K562 (cell line): ENCODE results near the gene MAP4. TPM values are rescaled to one million over a fixed set of nuclear protein-coding genes. Genes with fewer than 3 reads are reported as not detected.

Source experiments
- ARID1B ChIP-seq: fragments of 450-650 bp; IDR thresholded peaks from 2 replicates; pipeline ENCODE4 v1.6.1; 2016; ENCODE audit warnings: antibody characterized with exemption, mild to moderate bottlenecking, inconsistent platforms
- EP300 ChIP-seq: IDR thresholded peaks from 2 replicates; pipeline ENCODE4 v1.6.1; 2012; ENCODE audit warnings: low read length, improper control_type of control experiment
- GATAD2A ChIP-seq: fragments of 450-650 bp; IDR thresholded peaks from 2 replicates; pipeline ENCODE4 v1.6.1; 2017
- MAZ ChIP-seq, 2 experiments: fragments of 450-650 bp in 1 of 2; sonication (generic) in 1 of 2; formaldehyde crosslinking; IDR thresholded peaks in 1 of 2; conservative IDR thresholded peaks in 1 of 2; 2 replicates each; pipeline versions ENCODE4 v1.4.0 to v1.5.0; 2020; ENCODE audit warnings: mild to moderate bottlenecking in 1 of 2, missing genetic modification reagents in 1 of 2
- MEF2D ChIP-seq: conservative IDR thresholded peaks from 2 replicates; pipeline ENCODE4 v1.6.1; 2016; ENCODE audit warnings: low read depth, missing genetic modification characterization, missing compliant biosample characterization
- MEIS2 ChIP-seq: fragments of 450-650 bp; IDR thresholded peaks from 2 replicates; pipeline ENCODE4 v1.6.1; 2014; ENCODE audit warnings: mild to moderate bottlenecking; ENCODE audit not compliant: partially characterized antibody
- NR3C1 ChIP-seq: sonication (generic); formaldehyde crosslinking; IDR thresholded peaks from 2 replicates; pipeline ENCODE4 v1.8.1; 2022; ENCODE audit warnings: missing genetic modification reagents
- POU5F1 ChIP-seq: fragments of 150-350 bp; IDR thresholded peaks from 2 replicates; pipeline ENCODE4 v1.6.1; 2014; ENCODE audit warnings: borderline replicate concordance, low read length, low read depth, mild to moderate bottlenecking; ENCODE audit not compliant: partially characterized antibody
- RBBP5 ChIP-seq: fragments of 200-600 bp; sonication (generic); IDR thresholded peaks from 2 replicates; pipeline ENCODE4 v1.6.1; 2012; ENCODE audit warnings: borderline replicate concordance, mild to moderate bottlenecking, low read length, control low read depth, inconsistent platforms; ENCODE audit not compliant: insufficient read depth, poor library complexity, severe bottlenecking
- RUNX1 ChIP-seq: sonication (generic); IDR thresholded peaks from 2 replicates; pipeline ENCODE4 v1.6.1; 2016; ENCODE audit warnings: antibody characterized with exemption, low read depth
- SMARCA5 ChIP-seq: fragments of 450-650 bp; IDR thresholded peaks from 2 replicates; pipeline ENCODE4 v1.6.1; 2016
- SUPT5H ChIP-seq: fragments of 450-650 bp; IDR thresholded peaks from 2 replicates; pipeline ENCODE4 v1.6.1; 2016
- TCFL5 ChIP-seq: fragments of 250-450 bp; sonication (Bioruptor Pico); conservative IDR thresholded peaks from 2 replicates; pipeline ENCODE4 v1.6.1; 2021; ENCODE audit warnings: mild to moderate bottlenecking, moderate library complexity, matching md5 sums
- ZKSCAN3 ChIP-seq: fragments of 250-450 bp; sonication (Bioruptor Pico); IDR thresholded peaks from 2 replicates; pipeline ENCODE4 v1.4.0; 2020
- polyA plus RNA-seq, 8 experiments: library from polyadenylated mRNA; depleted of rRNA in 4 of 8; stranded (reverse) in 5 of 8; unstranded in 3 of 8; fragments of >200 nt; fragmentation: Nextera tagmentation in 2 of 8; fragmentation: Illumina TruSeq in 1 of 8; extraction: Ambion mirVana in 2 of 8; extraction: Trizol in 1 of 8; gene quantifications; 2 replicates each; pipeline versions ENCODE4 v1.2.1 to v1.2.3, GENCODE V29; 2011 to 2014; ENCODE audit warnings: inconsistent platforms in 1 of 8, missing spikeins in 1 of 8
- total RNA-seq, 7 experiments: library from RNA; depleted of rRNA in 6 of 7; stranded (reverse); fragments of >200 nt in 6 of 7; fragmentation: Illumina TruSeq in 2 of 7; extraction: Trizol in 2 of 7; gene quantifications; 2 replicates each; pipeline versions ENCODE4 v1.2.1 to v1.2.3, GENCODE V29; 2011 to 2021; ENCODE audit warnings: low replicate concordance in 1 of 7
- TF ChIP-seq, protein P1 (sequence below): IDR thresholded peaks from 2 replicates; pipeline ENCODE4 v1.6.1; 2014; ENCODE audit warnings: antibody characterized with exemption
- TF ChIP-seq, protein P2 (sequence below): sonication (generic); formaldehyde crosslinking; IDR thresholded peaks from 2 replicates; pipeline ENCODE4 v1.5.0; 2020; ENCODE audit warnings: missing genetic modification reagents
- TF ChIP-seq, protein P3 (sequence below): fragments of 250-450 bp; sonication (Bioruptor Pico); IDR thresholded peaks from 2 replicates; pipeline ENCODE4 v1.5.0; 2020; ENCODE audit warnings: mild to moderate bottlenecking, borderline replicate concordance
- TF ChIP-seq, protein P4 (sequence below), 2 experiments: fragments of 450-650 bp; conservative IDR thresholded peaks; 2 replicates each; pipeline ENCODE4 v1.6.1; 2017; ENCODE audit warnings: mild to moderate bottlenecking in 2 of 2, moderate library complexity in 2 of 2
- TF ChIP-seq, protein P5 (sequence below): sonication (generic); formaldehyde crosslinking; IDR thresholded peaks from 2 replicates; pipeline ENCODE4 v1.8.0; 2022; ENCODE audit warnings: mild to moderate bottlenecking, missing genetic modification reagents

MAP4 gene
- total and polyA plus RNA-seq, 9 of the 15 experiments (the other 6 are each of a cell fraction or from before 2014, with no cell fraction given): 13.3 to 141 (median 36.8) TPM

DNA sequence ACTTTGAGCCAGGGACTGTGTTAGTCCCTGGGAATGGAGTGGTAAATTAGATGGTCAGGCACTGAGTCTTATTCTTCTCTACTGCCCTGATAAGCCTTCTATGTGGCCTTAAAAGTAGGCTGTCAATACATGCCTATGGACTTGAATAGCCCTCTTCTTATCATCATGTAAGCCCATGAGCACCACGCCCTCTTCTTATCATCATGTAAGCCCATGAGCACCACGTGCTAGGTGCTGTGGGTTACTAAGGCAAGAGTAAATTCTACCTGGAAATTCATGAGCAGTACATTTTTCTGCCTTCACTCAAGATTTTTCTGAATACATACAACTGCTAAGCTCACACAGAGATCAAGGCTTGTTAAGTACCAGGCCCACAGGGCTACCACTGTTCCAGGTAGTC is 144.8 kb downstream of the MAP4 start (continued):
- 0 out of 4 replicates have a peak, but pooled peaks of 1 of the 2 experiments have one; percentile 44 for TF ChIP-seq MAZ (CRISPR knock-in tag; conservative IDR thresholded peaks at IDR 0.05 in 1 of 2, IDR thresholded peaks at IDR 0.05 in 1 of 2)
- TF ChIP-seq NR3C1 (CRISPR knock-in tag): no peak
- TF ChIP-seq TCFL5 (CRISPR knock-in tag): no peak
- no peak for TF ChIP-seq POU5F1
- peak; percentile 21 for TF ChIP-seq MEIS2
- no peak for TF ChIP-seq SMARCA5
- TF ChIP-seq, protein P1, sequence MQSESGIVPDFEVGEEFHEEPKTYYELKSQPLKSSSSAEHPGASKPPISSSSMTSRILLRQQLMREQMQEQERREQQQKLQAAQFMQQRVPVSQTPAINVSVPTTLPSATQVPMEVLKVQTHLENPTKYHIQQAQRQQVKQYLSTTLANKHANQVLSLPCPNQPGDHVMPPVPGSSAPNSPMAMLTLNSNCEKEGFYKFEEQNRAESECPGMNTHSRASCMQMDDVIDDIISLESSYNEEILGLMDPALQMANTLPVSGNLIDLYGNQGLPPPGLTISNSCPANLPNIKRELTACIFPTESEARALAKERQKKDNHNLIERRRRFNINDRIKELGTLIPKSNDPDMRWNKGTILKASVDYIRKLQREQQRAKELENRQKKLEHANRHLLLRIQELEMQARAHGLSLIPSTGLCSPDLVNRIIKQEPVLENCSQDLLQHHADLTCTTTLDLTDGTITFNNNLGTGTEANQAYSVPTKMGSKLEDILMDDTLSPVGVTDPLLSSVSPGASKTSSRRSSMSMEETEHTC: peak; percentile 73; the same call in 1 of the 2 replicates
- TF ChIP-seq RBBP5: no peak
- TF ChIP-seq SUPT5H: no peak
- TF ChIP-seq EP300: peak; percentile 46; the same call in 1 of the 2 replicates
- TF ChIP-seq, protein P2, sequence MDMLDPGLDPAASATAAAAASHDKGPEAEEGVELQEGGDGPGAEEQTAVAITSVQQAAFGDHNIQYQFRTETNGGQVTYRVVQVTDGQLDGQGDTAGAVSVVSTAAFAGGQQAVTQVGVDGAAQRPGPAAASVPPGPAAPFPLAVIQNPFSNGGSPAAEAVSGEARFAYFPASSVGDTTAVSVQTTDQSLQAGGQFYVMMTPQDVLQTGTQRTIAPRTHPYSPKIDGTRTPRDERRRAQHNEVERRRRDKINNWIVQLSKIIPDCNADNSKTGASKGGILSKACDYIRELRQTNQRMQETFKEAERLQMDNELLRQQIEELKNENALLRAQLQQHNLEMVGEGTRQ: peak; percentile 65
- TF ChIP-seq, protein P3, sequence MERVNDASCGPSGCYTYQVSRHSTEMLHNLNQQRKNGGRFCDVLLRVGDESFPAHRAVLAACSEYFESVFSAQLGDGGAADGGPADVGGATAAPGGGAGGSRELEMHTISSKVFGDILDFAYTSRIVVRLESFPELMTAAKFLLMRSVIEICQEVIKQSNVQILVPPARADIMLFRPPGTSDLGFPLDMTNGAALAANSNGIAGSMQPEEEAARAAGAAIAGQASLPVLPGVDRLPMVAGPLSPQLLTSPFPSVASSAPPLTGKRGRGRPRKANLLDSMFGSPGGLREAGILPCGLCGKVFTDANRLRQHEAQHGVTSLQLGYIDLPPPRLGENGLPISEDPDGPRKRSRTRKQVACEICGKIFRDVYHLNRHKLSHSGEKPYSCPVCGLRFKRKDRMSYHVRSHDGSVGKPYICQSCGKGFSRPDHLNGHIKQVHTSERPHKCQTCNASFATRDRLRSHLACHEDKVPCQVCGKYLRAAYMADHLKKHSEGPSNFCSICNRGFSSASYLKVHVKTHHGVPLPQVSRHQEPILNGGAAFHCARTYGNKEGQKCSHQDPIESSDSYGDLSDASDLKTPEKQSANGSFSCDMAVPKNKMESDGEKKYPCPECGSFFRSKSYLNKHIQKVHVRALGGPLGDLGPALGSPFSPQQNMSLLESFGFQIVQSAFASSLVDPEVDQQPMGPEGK (CRISPR knock-in tag): no peak
- TF ChIP-seq RUNX1: no peak
- TF ChIP-seq ARID1B: peak; percentile 62
- TF ChIP-seq ZKSCAN3 (CRISPR knock-in tag): no peak
- TF ChIP-seq, protein P4, sequence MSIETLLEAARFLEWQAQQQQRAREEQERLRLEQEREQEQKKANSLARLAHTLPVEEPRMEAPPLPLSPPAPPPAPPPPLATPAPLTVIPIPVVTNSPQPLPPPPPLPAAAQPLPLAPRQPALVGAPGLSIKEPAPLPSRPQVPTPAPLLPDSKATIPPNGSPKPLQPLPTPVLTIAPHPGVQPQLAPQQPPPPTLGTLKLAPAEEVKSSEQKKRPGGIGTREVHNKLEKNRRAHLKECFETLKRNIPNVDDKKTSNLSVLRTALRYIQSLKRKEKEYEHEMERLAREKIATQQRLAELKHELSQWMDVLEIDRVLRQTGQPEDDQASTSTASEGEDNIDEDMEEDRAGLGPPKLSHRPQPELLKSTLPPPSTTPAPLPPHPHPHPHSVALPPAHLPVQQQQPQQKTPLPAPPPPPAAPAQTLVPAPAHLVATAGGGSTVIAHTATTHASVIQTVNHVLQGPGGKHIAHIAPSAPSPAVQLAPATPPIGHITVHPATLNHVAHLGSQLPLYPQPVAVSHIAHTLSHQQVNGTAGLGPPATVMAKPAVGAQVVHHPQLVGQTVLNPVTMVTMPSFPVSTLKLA (conservative IDR thresholded peaks at IDR 0.05): peak; percentile 97 to 98
- no peak for TF ChIP-seq GATAD2A
- TF ChIP-seq, protein P5, sequence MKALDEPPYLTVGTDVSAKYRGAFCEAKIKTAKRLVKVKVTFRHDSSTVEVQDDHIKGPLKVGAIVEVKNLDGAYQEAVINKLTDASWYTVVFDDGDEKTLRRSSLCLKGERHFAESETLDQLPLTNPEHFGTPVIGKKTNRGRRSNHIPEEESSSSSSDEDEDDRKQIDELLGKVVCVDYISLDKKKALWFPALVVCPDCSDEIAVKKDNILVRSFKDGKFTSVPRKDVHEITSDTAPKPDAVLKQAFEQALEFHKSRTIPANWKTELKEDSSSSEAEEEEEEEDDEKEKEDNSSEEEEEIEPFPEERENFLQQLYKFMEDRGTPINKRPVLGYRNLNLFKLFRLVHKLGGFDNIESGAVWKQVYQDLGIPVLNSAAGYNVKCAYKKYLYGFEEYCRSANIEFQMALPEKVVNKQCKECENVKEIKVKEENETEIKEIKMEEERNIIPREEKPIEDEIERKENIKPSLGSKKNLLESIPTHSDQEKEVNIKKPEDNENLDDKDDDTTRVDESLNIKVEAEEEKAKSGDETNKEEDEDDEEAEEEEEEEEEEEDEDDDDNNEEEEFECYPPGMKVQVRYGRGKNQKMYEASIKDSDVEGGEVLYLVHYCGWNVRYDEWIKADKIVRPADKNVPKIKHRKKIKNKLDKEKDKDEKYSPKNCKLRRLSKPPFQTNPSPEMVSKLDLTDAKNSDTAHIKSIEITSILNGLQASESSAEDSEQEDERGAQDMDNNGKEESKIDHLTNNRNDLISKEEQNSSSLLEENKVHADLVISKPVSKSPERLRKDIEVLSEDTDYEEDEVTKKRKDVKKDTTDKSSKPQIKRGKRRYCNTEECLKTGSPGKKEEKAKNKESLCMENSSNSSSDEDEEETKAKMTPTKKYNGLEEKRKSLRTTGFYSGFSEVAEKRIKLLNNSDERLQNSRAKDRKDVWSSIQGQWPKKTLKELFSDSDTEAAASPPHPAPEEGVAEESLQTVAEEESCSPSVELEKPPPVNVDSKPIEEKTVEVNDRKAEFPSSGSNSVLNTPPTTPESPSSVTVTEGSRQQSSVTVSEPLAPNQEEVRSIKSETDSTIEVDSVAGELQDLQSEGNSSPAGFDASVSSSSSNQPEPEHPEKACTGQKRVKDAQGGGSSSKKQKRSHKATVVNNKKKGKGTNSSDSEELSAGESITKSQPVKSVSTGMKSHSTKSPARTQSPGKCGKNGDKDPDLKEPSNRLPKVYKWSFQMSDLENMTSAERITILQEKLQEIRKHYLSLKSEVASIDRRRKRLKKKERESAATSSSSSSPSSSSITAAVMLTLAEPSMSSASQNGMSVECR (CRISPR knock-in tag): peak; percentile 72; the same call in 1 of the 2 replicates
- no peak for TF ChIP-seq MEF2D (tag)
